Sigmoid colon (tissue), 7 donors: ENCODE measurements around the gene NEURL4. TPM values are rescaled to one million over a fixed set of nuclear protein-coding genes. Genes with fewer than 3 reads are reported as not detected.
A peak's percentile ranks its signal among the peaks of the same experiment; 100 is the strongest.

Experiments used
- DNase-seq: peaks from one replicate; pipeline ENCODE4 v3.0.0-alpha.2; 2019
- H3K27ac ChIP-seq, 4 donors: fragments of 200-600 bp; sonication (generic); one replicate each; pipeline ENCODE4 v1.5.1; 2016 to 2019; ENCODE audit warnings: mild to moderate bottlenecking in 1 of 4
- H3K27me3 ChIP-seq, 3 donors: fragments of 200-600 bp; sonication (generic); one replicate each; pipeline ENCODE4 v1.5.1; 2019; ENCODE audit warnings: mild to moderate bottlenecking in 1 of 3
- H3K36me3 ChIP-seq, 4 donors: fragments of 200-600 bp; sonication (generic); one replicate each; pipeline ENCODE4 v1.5.1; 2016 to 2019
- H3K4me1 ChIP-seq, 4 donors: fragments of 200-600 bp; sonication (generic); one replicate each; pipeline ENCODE4 v1.5.1; 2017 to 2019
- H3K4me3 ChIP-seq, 4 donors: fragments of 200-600 bp; sonication (generic); one replicate each; pipeline ENCODE4 v1.5.1; 2017 to 2019; ENCODE audit warnings: mild to moderate bottlenecking in 2 of 4, moderate library complexity in 1 of 4
- H3K9me3 ChIP-seq, 4 donors: fragments of 200-600 bp in 3 of 4; sonication (generic) in 3 of 4; one replicate each; pipeline versions ENCODE4 v1.5.1 to v1.6.1; 2013 to 2019
- EP300 ChIP-seq, 4 donors: sonication (generic); formaldehyde crosslinking; IDR thresholded peaks; one replicate each; pipeline ENCODE4 v1.6.1; 2017; ENCODE audit warnings: antibody characterized with exemption in 4 of 4
- POLR2A ChIP-seq, 2 donors: fragments of 450-650 bp; IDR thresholded peaks; one replicate each; pipeline ENCODE4 v1.6.1; 2016; ENCODE audit warnings: antibody characterized with exemption in 2 of 2, mild to moderate bottlenecking in 2 of 2, moderate library complexity in 2 of 2
- POLR2AphosphoS5 ChIP-seq, 4 donors: sonication (generic); formaldehyde crosslinking; IDR thresholded peaks; one replicate each; pipeline ENCODE4 v1.6.1; 2017; ENCODE audit warnings: antibody characterized with exemption in 4 of 4
- WGBS, 2 donors: extraction: QIAGEN DNeasy Blood & Tissue Kit; methylation state at CpG; one replicate each; pipeline ENCODE4 v1.1.7; 2013; 5-methylcytosine and 5-hydroxymethylcytosine counted together
- intact Hi-C: fragments of 100-400 bp; cut with DNase I; formaldehyde crosslinking; loops from one replicate; pipeline ENCODE4 v1.15.1; 2023
- polyA plus RNA-seq, 3 donors: library from polyadenylated mRNA; stranded (reverse); fragments of 200-250 nt; gene quantifications; one replicate each; pipeline ENCODE4 v1.2.3, GENCODE V29; 2013
- total RNA-seq, 4 donors: library from RNA; depleted of rRNA; stranded (reverse); fragments of >200 nt; gene quantifications; one replicate each; pipeline ENCODE4 v1.1.0, GENCODE V29; 2016
- TF ChIP-seq, protein P1 (sequence below), 4 experiments: fragments of 450-650 bp in 3 of 4; fragments of 200-600 bp in 1 of 4; IDR thresholded peaks; one replicate each; pipeline ENCODE4 v1.5.1; 2016 to 2019; ENCODE audit warnings: antibody characterized with exemption in 4 of 4, mild to moderate bottlenecking in 3 of 4, moderate library complexity in 2 of 4
- donor health status: healthy with polysubstance abuse.
- donor health status: Bipolar disorder and iron deficiency.
- donor health status: healthy.

NEURL4 gene
- total and polyA plus RNA-seq, 7 donors: 6.0 to 31.6 (median 16.7) TPM

- no peak for DNase-seq
- intact Hi-C loops: no loop called here
- Histone ChIP-seq H3K4me3 (no peak overlapping the region), H3K36me3 (peaks cover 21 to 26% (median 23%) of the 10 kb centered on the region in 4 donors), H3K4me1 (peaks cover 0 to 68% (median 61%) of the 10 kb centered on the region in 4 donors), H3K27me3 (peaks cover 8 to 26% (median 12%) of the 10 kb centered on the region in 3 donors), H3K27ac (peak overlapping the region; percentile 32 to 97 (median 57)), H3K9me3 (no peaks in the 10 kb centered on the region)
- TF ChIP-seq POLR2AphosphoS5 (IDR thresholded peaks at IDR 0.05) (peak in 1 of 4 donors; percentile 52), POLR2A (IDR thresholded peaks at IDR 0.05) (no peak)
- TF ChIP-seq, protein P1, sequence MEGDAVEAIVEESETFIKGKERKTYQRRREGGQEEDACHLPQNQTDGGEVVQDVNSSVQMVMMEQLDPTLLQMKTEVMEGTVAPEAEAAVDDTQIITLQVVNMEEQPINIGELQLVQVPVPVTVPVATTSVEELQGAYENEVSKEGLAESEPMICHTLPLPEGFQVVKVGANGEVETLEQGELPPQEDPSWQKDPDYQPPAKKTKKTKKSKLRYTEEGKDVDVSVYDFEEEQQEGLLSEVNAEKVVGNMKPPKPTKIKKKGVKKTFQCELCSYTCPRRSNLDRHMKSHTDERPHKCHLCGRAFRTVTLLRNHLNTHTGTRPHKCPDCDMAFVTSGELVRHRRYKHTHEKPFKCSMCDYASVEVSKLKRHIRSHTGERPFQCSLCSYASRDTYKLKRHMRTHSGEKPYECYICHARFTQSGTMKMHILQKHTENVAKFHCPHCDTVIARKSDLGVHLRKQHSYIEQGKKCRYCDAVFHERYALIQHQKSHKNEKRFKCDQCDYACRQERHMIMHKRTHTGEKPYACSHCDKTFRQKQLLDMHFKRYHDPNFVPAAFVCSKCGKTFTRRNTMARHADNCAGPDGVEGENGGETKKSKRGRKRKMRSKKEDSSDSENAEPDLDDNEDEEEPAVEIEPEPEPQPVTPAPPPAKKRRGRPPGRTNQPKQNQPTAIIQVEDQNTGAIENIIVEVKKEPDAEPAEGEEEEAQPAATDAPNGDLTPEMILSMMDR (IDR thresholded peaks at IDR 0.05): no peak
- 85 to 91% methylated on average over 18 of the region's 18 CpGs for WGBS, 2 donors
Measured at GRCh38 chr17:7289256-7290032, 39.7 kb downstream of the NEURL4 start.

- Histone ChIP-seq H3K27me3 (no peaks in the 10 kb centered on the region), H3K4me3 (no peak overlapping the region), H3K9me3 (no peaks in the 10 kb centered on the region), H3K36me3 (peaks cover 26 to 33% (median 28%) of the 10 kb centered on the region in 4 donors), H3K4me1 (peaks cover 0 to 57% (median 49%) of the 10 kb centered on the region in 4 donors), H3K27ac (peak overlapping the region; percentile 93 to 98 (median 96))
- WGBS, 2 donors: 92% methylated on average over 12 of the region's 12 CpGs
- TF ChIP-seq POLR2AphosphoS5 (IDR thresholded peaks at IDR 0.05) (no peak), POLR2A (IDR thresholded peaks at IDR 0.05) (no peak), EP300 (IDR thresholded peaks at IDR 0.05) (no peak)
- TF ChIP-seq, protein P1 (IDR thresholded peaks at IDR 0.05): no peak
- intact Hi-C loops: no loop called here
- no peak for DNase-seq
Measured at GRCh38 chr17:7285679-7286078, 43.5 kb downstream of the NEURL4 start.

GRCh38 chr17:7284911-7285310 lies 44.2 kb downstream of the NEURL4 start:
- Histone ChIP-seq H3K36me3 (peaks cover 26 to 33% (median 28%) of the 10 kb centered on the region in 4 donors), H3K27ac (peak overlapping the region; percentile 93 to 98 (median 96)), H3K4me3 (no peak overlapping the region), H3K9me3 (no peaks in the 10 kb centered on the region), H3K4me1 (peaks cover 0 to 56% (median 46%) of the 10 kb centered on the region in 4 donors), H3K27me3 (no peaks in the 10 kb centered on the region)
- no peak for DNase-seq
- 83 to 95% methylated on average over 16 of the region's 16 CpGs for WGBS, 2 donors
- intact Hi-C loops: no loop called here
- no peak for TF ChIP-seq EP300 (IDR thresholded peaks at IDR 0.05)
- TF ChIP-seq, protein P1 (IDR thresholded peaks at IDR 0.05): no peak
- no peak for TF ChIP-seq POLR2A (IDR thresholded peaks at IDR 0.05)
- no peak for TF ChIP-seq POLR2AphosphoS5 (IDR thresholded peaks at IDR 0.05)

GRCh38 chr17:7283471-7284216 lies 45.5 kb downstream of the NEURL4 start:
- H3K4me3 ChIP-seq: peak overlapping the region; percentile 53 to 83 (median 68)
- no peaks in the 10 kb centered on the region for H3K9me3 ChIP-seq
- 87 to 88% methylated on average over 18 of the region's 18 CpGs for WGBS, 2 donors
- no peaks in the 10 kb centered on the region for H3K27me3 ChIP-seq
- DNase-seq: no peak
- peak overlapping the region; percentile 93 to 98 (median 96) for H3K27ac ChIP-seq
- H3K36me3 ChIP-seq: peaks cover 26 to 33% (median 28%) of the 10 kb centered on the region in 4 donors
- H3K4me1 ChIP-seq: peaks cover 0 to 56% (median 46%) of the 10 kb centered on the region in 4 donors
- TF ChIP-seq, protein P1 (IDR thresholded peaks at IDR 0.05): peak in 1 of 4 experiments; percentile 0
- no peak for TF ChIP-seq POLR2AphosphoS5 (IDR thresholded peaks at IDR 0.05)
- intact Hi-C loops: no loop called here
